Limb (tissue), 2 donors: ENCODE results near the gene SLC36A3.
"Not testable (repeated sequence)": the region's sequence is repeated elsewhere in the genome, so short reads cannot be mapped to it uniquely, and the experiment has no call there.

Experiments
- DNase-seq, 2 donors: peaks; one replicate each; pipeline ENCODE4 v3.0.0-alpha.2; 2016; ENCODE audit errors: extremely low spot score in 2 of 2

Gene SLC36A3

DNA sequence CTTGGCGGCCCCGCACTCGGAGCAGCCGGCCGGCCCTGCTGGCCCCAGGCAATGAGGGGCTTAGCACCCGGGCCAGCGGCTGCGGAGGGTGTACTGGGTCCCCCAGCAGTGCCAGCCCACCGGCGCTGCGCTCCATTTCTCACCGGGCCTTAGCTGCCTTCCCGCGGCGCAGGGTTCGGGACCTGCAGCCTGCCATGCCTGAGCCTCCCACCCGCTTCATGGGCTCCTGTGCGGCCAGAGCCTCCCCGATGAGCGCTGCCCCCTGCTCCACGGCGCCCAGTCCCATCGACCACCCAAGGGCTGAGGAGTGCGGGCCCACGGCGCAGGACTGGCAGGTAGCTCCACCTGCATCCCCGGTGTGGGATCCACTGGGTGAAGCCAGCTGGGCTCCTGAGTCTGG lies 5.7 kb upstream of the SLC36A3 start:
- not testable (repeated sequence) for DNase-seq

DNA sequence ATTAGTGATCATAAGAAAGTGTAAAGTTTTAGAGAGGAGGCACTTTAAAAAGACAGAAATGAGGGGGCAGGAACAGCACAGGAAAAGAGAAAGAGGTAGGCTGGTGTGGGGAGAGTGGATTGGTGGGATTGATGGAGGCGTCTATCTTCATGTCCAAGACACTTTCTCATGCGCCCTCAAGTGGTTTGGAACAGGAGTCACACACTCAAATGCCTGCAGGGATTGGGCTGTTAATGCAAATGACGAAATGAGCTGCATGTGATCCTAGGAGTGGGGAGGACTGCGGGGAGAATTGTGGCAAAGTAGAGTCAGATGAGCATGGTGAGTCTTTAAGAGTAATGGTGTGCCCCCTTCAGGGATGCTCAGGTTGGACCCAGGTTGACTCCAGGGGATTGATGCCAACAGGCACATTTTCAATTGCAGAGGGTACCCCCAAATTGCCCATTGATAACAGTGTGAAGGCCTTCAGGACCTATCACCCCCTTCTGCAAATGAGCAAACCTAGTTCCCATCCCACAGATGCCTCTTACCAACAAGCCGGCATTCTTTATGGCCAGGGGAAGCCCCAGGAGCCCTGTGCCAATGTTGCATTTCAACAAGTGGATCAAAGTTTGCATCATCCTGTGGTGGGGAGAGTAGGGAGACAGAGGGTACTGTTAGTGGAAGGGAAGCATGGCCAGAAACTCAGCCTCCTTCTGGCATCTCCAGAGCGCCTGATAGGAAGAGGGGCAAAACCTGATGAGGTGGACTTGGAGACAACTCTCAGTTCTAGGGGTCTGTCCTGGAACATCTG lies 5.3 kb downstream of the SLC36A3 start:
- no peak for DNase-seq

DNA sequence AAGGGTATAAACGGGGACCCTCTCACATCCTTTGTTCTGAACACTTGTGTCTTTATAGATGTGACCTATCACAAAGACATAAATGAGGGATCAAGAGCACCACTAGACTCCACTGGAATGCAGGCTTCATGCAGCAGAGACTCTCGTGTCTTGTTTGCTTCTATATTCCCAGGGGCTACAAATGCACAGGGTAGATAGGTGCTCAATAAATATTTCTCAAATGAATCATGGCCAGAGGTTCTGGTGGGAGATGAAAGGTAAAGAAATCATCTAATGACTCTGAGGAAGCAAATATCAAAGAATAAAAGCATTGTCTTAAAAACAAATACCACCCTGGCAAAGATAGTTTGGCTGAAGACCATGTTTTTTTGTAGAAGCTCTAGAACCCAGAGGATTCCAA lies 6.6 kb downstream of the SLC36A3 start:
- DNase-seq, result no peak

DNA sequence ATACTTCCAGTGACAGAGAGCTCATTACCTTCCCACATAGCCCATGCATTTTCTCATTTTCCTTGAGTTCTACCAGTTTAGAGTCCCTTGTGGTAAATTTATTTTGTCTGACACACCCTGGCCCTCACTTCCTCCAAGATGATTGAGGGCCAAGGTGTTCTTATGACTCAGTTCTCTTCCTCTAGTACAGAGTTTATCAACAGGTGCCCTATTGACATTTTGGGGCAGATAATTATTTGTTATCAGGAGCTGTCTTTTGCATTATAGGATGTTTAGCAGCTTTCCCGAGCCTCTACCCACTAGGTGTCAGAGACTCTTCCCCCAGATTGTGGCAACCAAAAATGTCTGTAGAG lies 7.1 kb downstream of the SLC36A3 start:
- DNase-seq, result no peak

DNA sequence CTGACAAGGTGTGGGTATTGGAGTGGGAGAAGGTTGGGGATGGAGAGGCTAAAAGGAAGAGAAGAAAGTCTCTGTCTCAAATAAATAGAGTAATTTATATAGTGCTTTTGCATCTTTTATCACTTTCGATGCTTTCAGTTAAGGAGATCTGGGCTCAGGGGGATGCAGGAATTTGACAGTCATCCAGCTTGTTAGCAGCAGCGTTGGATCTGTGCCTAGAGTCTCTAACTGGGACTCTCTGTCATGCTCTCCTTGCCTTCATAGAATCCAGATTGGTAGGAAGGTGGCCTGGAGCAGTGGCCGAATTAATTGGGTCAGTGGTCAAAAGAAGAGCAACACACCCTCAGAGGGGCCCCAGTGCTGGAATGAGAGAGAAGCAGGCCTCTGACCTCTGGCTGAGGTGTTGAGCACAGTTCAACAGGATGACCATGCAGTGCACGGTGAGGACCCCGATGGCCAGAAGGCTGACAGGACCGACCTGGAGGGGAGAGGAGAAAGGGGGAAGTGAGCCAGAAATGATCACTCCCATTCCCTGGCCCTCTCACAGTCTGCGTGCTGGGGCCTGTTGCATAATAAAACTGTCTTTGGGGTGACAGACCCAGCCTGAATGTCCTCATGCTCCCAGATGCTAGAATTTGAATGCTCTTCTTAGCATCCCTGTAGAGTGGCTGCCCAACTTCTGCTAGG lies 7.6 kb downstream of the SLC36A3 start:
- DNase-seq, result no peak

DNA sequence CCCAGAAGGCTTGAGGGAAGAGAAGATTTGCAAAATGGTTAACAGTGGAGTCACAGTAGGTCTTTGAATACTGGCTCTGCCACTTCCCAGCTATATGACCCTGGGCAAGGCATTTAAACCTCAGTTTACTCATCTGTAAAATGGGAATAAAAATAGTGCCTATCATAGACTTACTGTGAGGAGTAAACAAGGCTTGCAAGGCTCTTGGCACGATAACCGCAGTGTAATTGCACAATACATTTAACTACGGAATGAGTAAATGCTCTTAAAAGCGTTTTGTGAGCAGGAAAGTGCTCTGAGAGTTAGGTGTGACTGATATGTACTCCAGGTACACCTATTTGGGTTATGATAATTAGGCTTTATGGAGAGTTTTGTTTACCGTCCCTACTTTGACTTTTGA lies 8.4 kb downstream of the SLC36A3 start:
- DNase-seq, result no peak

DNA sequence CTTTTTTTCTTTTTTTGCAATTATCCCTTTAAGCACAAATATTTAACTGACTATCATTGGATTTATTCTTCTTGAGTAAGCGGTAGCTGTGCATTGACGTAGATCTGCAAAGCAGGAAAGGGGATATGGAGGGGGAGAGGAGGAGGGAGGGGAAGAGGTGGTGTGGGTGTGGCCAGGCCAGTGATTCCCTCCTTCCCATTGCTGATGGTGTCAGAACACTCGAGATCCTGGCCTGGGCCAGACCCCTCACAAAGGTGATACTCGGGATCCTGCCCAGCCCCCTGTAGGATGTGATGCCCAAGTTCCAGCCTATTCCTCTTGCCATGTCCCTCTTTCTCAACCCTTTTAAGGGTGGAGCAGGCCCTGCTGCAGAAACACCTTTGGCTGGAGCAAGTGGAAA lies 9.9 kb downstream of the SLC36A3 start:
- DNase-seq, result no peak

DNA sequence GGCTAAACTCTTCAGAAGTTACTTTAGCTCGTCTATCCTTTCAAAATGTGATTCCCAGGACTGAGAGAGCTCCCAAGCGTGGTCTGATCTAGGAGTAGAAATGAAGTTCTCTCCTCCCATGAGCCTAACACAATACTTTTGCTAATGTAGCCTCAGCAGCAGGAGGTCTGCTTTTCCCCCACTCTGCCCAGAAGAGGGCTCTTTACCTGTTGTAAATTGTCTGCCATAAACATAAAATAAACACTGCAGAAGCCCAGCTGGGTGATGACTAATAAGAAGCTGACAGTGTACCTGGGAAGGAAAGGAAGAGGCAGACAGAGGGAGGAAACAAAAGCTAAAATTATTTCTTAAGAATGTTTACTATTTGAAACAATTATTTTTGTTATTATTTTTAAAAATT lies 15.4 kb downstream of the SLC36A3 start:
- no peak for DNase-seq

DNA sequence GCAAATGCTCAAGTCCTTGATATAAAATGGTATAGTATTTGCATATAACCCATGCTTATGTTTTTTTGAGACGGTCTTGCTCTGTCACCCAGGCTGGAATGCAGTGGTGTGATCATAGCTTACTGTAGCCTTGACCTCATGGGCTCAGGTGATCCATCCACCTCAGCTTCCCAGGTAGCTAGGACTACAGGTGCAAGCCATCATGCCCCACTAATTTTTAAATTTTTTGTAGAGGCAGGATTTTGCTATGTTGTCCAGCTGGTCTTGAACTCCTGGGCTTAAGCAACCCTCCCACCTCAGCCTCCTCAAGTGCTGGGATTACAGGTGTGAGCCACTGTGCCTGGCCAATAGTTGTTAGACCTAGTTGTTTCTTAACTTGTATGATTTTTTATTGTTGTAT lies 17.3 kb downstream of the SLC36A3 start:
- DNase-seq, result no peak

DNA sequence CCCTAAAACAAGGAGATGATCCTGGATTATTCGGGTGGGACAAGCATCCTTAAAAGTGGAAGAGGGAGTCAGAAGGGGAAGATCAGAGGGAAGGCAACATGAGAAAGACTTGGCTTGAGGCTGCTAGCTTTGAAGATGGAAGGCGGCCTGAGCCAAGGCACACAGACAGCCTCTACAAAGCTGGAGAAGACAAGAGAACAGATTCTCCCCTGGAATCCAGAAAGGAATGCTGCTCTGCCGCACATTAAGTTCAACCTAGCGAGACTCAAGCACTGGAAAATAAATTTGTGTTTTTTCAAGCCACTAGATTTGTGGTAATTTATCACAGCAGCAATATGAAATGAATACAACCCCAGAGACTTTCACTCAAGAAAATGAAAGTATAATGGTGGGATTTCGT lies 17.9 kb downstream of the SLC36A3 start:
- DNase-seq, result no peak

DNA sequence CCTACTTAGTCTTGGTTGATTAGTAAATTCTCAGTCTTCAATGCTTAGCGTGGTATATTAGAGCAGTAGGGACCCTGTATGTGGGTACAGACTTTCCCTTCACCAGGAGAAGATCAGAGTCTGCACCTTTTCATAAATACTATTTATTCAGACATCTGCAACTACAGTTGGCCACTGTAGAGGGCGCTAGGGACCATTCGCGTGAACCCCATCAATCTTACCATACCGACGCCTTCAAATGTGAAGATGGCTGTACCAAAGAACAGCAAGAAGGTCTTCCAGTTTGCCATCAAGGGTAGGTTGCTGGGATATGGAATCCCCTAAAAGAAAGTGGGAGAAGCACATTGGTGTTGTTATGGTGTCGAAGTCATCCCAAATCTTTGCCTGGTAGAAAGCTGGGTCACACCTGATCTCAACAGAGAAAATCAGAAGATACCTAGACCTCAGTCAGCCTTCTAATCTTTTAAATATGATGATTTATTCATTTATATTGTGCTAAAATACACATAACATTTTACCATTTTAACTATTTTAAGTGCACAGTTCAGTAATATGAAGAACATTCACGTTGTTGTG lies 19.1 kb downstream of the SLC36A3 start:
- DNase-seq, result no peak

DNA sequence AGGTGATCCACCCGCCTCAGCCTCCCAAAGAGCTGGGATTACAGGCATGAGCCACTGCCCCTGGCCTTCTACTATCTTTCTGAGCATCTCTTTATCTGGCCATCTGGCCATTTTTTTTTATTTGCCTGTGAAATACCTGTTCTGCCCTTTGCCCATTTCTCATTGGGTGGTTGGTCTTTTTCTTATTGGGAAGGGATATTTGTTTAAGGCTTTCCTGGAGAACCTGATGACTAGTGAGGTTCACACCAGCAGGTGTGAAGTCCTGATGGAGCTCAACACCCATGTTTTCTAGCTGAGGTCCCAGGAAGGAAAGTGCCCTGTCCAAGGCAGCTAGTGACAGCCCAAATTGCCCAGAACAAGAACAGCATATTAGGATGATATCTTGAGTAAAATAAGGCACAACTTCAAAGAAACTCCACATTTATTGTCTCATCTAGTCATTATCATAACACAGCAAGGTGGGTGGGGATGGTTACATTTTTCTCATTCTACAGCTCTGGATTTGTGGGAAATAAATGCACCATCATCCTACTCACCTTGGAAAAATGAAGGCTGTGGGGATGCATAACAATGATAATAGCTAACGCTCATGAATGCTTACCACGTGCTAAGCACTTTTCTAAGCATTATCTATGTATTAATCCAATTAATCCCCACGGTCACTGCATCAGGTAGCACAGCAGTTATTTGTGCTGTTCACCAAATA lies 20.3 kb downstream of the SLC36A3 start:
- no peak for DNase-seq

DNA sequence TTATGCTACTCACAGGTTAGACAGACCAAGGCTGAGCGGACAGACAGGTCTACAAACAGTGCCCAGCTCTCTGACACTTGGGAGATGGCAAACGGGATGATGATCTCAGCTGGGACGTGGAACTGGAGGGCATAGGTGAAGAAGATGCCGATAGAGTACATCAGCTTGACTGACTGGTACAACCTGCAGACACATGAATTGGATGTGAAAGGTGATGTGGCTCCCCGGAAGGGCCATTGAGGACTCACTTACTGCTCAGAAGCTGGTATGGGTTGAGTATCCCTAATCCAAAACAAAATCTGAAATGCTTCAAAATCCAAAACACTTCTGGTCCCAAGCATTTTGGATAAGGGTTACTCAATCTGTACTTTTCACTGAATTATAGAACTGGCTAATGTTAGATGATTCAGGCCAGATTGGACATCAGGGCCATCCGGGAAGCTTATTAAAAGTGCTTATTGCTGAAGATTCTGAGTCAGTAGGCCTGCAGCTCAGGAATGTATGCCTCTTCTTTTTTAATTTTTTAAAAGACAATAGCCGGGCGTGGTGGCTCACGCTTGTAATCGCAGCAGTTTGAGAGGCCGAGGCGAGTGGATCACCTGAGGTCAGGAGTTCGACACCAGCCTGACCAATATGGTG lies 22.4 kb downstream of the SLC36A3 start:
- no peak for DNase-seq

DNA sequence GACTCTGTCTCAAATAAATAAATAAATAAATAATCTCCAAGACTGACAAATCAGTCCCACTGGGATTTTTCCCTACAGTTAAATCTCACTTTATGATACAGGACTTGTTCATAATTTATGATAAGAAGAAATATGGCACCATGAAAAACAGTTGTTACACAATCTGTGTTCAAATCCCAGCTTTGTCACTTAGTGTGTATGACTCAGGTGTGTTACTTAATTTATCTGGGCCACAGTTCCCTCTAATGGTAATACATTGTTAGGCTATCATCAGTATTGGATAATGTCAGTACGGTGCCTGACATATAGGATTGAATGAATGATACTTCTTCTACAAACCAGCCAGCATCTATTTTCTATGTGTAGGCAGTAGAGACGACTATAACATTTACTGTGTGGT lies 23.1 kb downstream of the SLC36A3 start:
- DNase-seq, result no peak

DNA sequence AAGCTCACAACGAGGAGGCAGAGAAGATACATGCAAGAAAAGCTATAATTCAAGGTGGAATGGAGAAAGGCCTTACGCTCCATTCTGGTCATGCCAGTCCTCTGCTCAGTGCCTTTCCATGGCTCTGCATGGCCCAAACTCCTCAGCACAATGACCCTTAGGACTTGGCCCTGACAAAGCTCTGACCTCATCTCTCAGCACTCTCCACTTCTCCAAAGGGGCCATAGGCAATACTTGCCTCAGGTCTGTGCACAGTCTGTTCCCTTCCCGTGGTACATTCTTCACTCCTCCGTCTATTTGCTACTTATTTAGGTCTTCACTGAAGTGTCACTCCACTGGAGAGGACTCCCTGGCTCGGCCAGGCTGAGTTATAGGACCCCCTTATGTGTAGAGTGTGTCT lies 24.7 kb downstream of the SLC36A3 start:
- DNase-seq, result no peak

DNA sequence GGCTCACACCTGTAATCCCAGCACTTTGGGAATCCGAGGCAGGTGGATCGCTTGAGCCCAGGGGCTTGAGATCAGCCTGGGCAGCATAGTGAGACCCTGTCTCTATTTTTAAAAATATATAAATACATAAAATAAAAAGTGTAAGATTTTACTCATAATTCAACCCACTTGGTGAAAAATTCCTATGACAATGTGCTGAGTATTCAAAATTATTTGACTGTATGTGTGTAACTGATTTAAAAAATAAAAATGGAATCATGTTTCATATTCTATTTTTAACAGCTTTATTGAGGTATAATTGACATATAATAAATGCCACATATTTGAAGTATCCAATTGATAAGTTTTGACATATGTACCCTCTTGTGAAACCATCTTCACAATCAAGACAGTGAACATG lies 27.8 kb downstream of the SLC36A3 start:
- no peak for DNase-seq

DNA sequence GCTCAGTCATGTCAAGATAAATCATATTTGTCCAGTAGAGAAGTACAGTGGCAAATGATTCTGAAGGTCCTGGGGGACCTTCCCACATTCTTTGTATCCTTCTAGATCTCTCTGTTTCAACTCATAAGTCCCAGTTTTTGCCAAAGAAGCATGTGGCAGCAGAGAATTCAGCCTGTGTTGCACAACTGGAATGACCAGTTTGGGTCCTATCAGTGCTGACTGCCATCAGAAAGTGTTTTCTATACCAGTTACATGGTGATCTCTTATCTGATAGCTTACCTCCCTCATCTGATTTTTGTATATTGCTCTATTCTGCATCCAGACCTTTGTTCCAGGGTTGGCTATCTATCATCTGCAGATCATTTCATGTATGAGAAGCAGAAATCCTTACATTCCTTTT lies 28.9 kb downstream of the SLC36A3 start:
- no peak for DNase-seq

DNA sequence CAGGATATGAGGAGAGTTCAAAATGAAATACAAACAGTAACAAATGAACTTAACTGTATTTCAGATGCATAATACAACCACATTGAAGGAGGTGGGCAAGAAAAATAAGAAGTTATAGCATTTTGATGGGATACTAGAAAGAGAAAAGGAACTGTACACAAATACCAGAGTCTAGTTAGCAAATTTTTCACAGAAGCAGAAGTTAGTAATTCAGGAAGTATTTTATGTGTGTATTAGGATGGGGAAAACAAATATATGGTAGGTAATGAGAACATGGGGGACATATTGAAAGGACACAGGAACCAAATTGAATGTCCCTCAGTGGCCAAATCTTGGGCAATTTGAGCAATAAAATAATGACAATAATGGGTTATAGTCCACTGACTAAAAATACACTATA lies 32.2 kb downstream of the SLC36A3 start:
- no peak for DNase-seq

DNA sequence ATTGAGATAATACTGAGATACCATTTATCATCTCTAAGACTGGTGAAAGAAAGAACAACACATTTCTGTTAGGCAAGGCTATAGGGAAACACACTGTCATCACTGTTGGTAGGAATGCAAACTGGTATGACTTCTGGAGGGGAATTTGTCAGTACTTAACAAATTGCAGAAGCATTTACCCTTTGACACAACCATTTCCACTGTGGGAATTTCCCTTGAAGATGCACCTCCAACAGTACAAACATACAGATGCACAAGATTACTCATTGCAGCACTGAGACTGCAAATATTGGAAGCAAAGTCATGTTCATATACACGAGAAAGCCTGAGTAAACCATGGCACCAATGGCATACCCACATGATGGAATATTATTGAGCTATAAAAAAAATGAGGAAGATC lies 33.0 kb downstream of the SLC36A3 start:
- no peak for DNase-seq

DNA sequence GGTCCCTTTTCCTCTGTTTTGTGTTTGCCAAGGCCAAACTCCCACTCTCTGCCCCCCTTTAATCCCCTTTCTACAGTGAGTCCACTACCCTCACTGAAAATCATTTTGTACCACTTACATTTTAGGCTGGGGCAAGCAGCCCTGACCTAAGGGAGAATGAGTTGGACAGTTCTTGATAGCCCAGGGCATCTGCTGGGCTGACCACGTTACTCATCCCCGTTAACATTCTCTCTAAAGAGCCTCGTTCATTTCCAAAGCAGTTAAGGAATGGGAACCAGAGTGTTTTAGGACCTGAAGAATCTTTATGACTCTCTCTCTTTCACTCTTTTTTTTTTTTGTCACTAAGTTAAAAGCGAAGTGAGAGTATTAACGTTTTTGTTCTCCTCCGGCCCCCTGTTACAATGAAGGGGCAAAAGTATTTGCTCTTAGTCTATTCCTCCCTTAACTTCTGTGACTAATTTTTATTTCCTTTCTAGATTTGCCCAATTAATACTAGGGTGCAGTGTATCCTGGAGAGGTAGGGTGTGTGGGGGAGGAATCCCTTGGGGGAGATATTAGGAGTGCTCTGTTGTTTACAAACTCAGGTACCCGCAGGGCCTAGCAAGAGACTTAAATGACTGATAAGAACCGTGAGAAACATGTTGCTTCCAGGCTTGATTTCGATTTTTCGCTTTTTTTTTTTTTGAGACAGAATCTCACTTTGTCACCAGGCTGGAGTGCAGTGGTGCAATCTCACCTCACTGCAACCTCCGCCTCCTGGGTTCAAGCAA lies 35.9 kb downstream of the SLC36A3 start:
- DNase-seq, result no peak

DNA sequence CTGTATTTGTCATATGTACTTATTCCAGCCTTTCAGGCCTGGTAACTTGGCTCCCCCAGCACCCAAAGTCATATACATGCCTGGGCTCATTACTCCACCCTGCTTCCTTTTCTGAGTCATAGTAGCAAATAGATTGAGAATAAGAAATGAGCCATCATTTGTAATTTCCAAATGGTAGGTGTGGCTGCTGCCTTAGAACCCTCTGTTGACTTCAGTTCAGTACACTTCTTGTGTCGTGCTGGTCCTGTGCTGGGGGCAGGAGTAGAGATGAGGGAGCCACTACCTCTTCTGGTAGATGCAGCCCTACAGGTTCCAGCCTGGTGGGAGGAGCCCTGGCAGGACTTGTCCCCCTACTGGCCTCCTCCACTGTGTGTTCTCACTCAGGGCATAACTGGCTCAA lies 39.5 kb downstream of the SLC36A3 start:
- no peak for DNase-seq
